ENCODE measurements around the gene MLLT6. TPM values are rescaled to one million over a fixed set of nuclear protein-coding genes. Genes with fewer than 3 reads are reported as not detected.
A peak's percentile ranks its signal among the peaks of the same experiment; 100 is the strongest.

Gene MLLT6
- total and polyA plus RNA-seq, 10 of the 15 experiments (the other 5 are each of a cell fraction or from before 2014, with no cell fraction given): 4.8 to 105 (median 36.3) TPM

- TF ChIP-seq IKZF1 (conservative IDR thresholded peaks at IDR 0.05) (no peak), IKZF2 (IDR thresholded peaks at IDR 0.05) (no peak), PRDM15 (CRISPR knock-in tag; IDR thresholded peaks at IDR 0.05) (no peak), CEBPB (IDR thresholded peaks at IDR 0.05; ENCODE audit: borderline replicate concordance in 1 of 2, low read depth in 2 of 2, low read length in 2 of 2) (no peak), ASH2L (IDR thresholded peaks at IDR 0.05; ENCODE audit: borderline replicate concordance, low read depth) (no peak), YY1 (IDR thresholded peaks at IDR 0.05; ENCODE audit: low read depth, low read length) (no peak), ZBED1 (IDR thresholded peaks at IDR 0.05; ENCODE audit: borderline replicate concordance) (no peak), BHLHE40 (IDR thresholded peaks at IDR 0.05; ENCODE audit: borderline replicate concordance in 1 of 2, low read depth in 2 of 2, low read length in 1 of 2) (no peak; a peak in 1 of 4 replicates), ZBTB33 (IDR thresholded peaks at IDR 0.05) (no peak), MTA3 (IDR thresholded peaks at IDR 0.05; ENCODE audit: borderline replicate concordance, low read length) (no peak), YBX1 (IDR thresholded peaks at IDR 0.05) (no peak), MAX (IDR thresholded peaks at IDR 0.05; ENCODE audit: low read depth, low read length) (no peak), SPI1 (IDR thresholded peaks at IDR 0.05; ENCODE audit: borderline replicate concordance, insufficient read depth, low read depth, low read length) (peak; percentile 77; the same call in 1 of the 2 replicates), FOXM1 (IDR thresholded peaks at IDR 0.05; ENCODE audit: low read depth, low read length) (no peak), RBBP5 (conservative IDR thresholded peaks at IDR 0.05) (no peak), POLR2AphosphoS5 (IDR thresholded peaks at IDR 0.05; ENCODE audit: low read length) (peak; percentile 27; the same call in 1 of the 2 replicates), BCLAF1 (IDR thresholded peaks at IDR 0.05) (no peak), ATF3 (IDR thresholded peaks at IDR 0.05; ENCODE audit: borderline replicate concordance, extremely low read depth, low read depth, low read length) (no peak), WRNIP1 (IDR thresholded peaks at IDR 0.05; ENCODE audit: borderline replicate concordance, low read depth, low read length) (no peak; the same call in 1 of the 2 replicates), PML (IDR thresholded peaks at IDR 0.05; ENCODE audit: low read length) (no peak), SMAD5 (IDR thresholded peaks at IDR 0.05; ENCODE audit: low read depth) (no peak), ZSCAN29 (IDR thresholded peaks at IDR 0.05) (no peak)
Measured at GRCh38 chr17:38706505-38707216, 1.6 kb downstream of the MLLT6 start (continued).
